NCI-H2196 treated with DMSO at 0.1 percent for 48 hours (cell line): ENCODE results near the gene RBMS3.

Experiments used
- DNase-seq: peaks from one replicate; lab custom pipeline; 2025; ENCODE audit not compliant: unreplicated experiment; lab: John Stamatoyannopoulos, UW

RBMS3 gene

GRCh38 chr3:29919571-29919970, 638.7 kb downstream of the RBMS3 start:
- no peak for DNase-seq

- DNase-seq = no peak
These were observed 642.3 kb downstream of the RBMS3 start for GRCh38 chr3:29922992-29923746.

GRCh38 chr3:29924783-29925561, 644.1 kb downstream of the RBMS3 start:
- DNase-seq = no peak

GRCh38 chr3:29926378-29926777, 645.5 kb downstream of the RBMS3 start:
- no peak for DNase-seq

- DNase-seq = no peak
These were observed 651.9 kb downstream of the RBMS3 start for GRCh38 chr3:29932696-29933325.

GRCh38 chr3:29933802-29934490, 653.1 kb downstream of the RBMS3 start:
- DNase-seq = no peak

GRCh38 chr3:29934751-29935150, 653.9 kb downstream of the RBMS3 start:
- DNase-seq = no peak

- DNase-seq = no peak
These were observed 655.2 kb downstream of the RBMS3 start for GRCh38 chr3:29936054-29936453.

GRCh38 chr3:29936766-29937165, 655.9 kb downstream of the RBMS3 start:
- no peak for DNase-seq

- DNase-seq = no peak
These were observed 656.3 kb downstream of the RBMS3 start for GRCh38 chr3:29937185-29937584.

GRCh38 chr3:29940759-29941323, 660.0 kb downstream of the RBMS3 start:
- no peak for DNase-seq

GRCh38 chr3:29942297-29942696, 661.4 kb downstream of the RBMS3 start:
- no peak for DNase-seq

- no peak for DNase-seq
These were observed 668.3 kb downstream of the RBMS3 start for GRCh38 chr3:29949131-29949530.

- DNase-seq = no peak
These were observed 669.2 kb downstream of the RBMS3 start for GRCh38 chr3:29949940-29950616.

- DNase-seq = no peak
These were observed 671.6 kb downstream of the RBMS3 start for GRCh38 chr3:29952431-29952830.

- no peak for DNase-seq
These were observed 674.5 kb downstream of the RBMS3 start for GRCh38 chr3:29955413-29955812.

- no peak for DNase-seq
These were observed 677.9 kb downstream of the RBMS3 start for GRCh38 chr3:29958816-29959215.

GRCh38 chr3:29971895-29972294, 691.0 kb downstream of the RBMS3 start:
- no peak for DNase-seq

- no peak for DNase-seq
These were observed 691.6 kb downstream of the RBMS3 start for GRCh38 chr3:29972320-29972993.

- no peak for DNase-seq
These were observed 692.9 kb downstream of the RBMS3 start for GRCh38 chr3:29973763-29974162.
